T-helper 1 cell (primary cell): Measurements from ENCODE around the gene SLC2A4RG.

Source experiments
- DNase-seq, 5 donors: peaks; one replicate each; pipeline ENCODE4 v3.0.0-alpha.2; 2012 to 2020

The SLC2A4RG gene

GRCh38 chr20:63699466-63700198 lies 39.9 kb upstream of the SLC2A4RG start:
- peak in 1 of 5 donors; percentile 11 for DNase-seq

GRCh38 chr20:63700199-63701050 lies 39.2 kb upstream of the SLC2A4RG start:
- DNase-seq = peak in 1 of 5 donors; percentile 6

GRCh38 chr20:63701051-63701328 lies 38.6 kb upstream of the SLC2A4RG start:
- peak in 1 of 5 donors; percentile 8 for DNase-seq

- peak in 2 of 5 donors; percentile 6 to 11 for DNase-seq
Measured at GRCh38 chr20:63701329-63702035, 38.1 kb upstream of the SLC2A4RG start.

- no peak for DNase-seq
Measured at GRCh38 chr20:63702036-63702665, 37.4 kb upstream of the SLC2A4RG start.

- DNase-seq = no peak
Measured at GRCh38 chr20:63702751-63703470, 36.7 kb upstream of the SLC2A4RG start.

GRCh38 chr20:63703471-63703975 lies 36.1 kb upstream of the SLC2A4RG start:
- DNase-seq = peak in 1 of 5 donors; percentile 5

- DNase-seq = no peak
Measured at GRCh38 chr20:63703976-63704748, 35.4 kb upstream of the SLC2A4RG start.

GRCh38 chr20:63704749-63705117 lies 34.8 kb upstream of the SLC2A4RG start:
- no peak for DNase-seq

- DNase-seq = no peak
Measured at GRCh38 chr20:63705232-63706026, 34.1 kb upstream of the SLC2A4RG start.

- no peak for DNase-seq
Measured at GRCh38 chr20:63706027-63706695, 33.4 kb upstream of the SLC2A4RG start.

- DNase-seq = peak; percentile 30 to 65 (median 58)
Measured at GRCh38 chr20:63706852-63707557, 32.6 kb upstream of the SLC2A4RG start.

- DNase-seq = peak; percentile 71 to 91 (median 80)
Measured at GRCh38 chr20:63707558-63708300, 31.8 kb upstream of the SLC2A4RG start, which contains the start of the genes ARFRP1 and ZGPAT. TSS of gene ARFRP1 (minus strand) at chr20:63707976. CDS start at chr20:63707091, 885 bp downstream. TSS of gene ZGPAT (plus strand) at chr20:63708039. CDS start at chr20:63708581, 542 bp downstream.

- DNase-seq = no peak
Measured at GRCh38 chr20:63708301-63709148, 31.1 kb upstream of the SLC2A4RG start.

- DNase-seq = no peak
Measured at GRCh38 chr20:63709149-63709527, 30.4 kb upstream of the SLC2A4RG start.

GRCh38 chr20:63711085-63711645 lies 28.4 kb upstream of the SLC2A4RG start:
- no peak for DNase-seq

GRCh38 chr20:63712191-63712590 lies 27.4 kb upstream of the SLC2A4RG start:
- no peak for DNase-seq
